Suprapubic skin (tissue), 4 donors: ENCODE measurements around the gene KIF6. TPM values are rescaled to one million over a fixed set of nuclear protein-coding genes. Genes with fewer than 3 reads are reported as not detected.

Source experiments
- DNase-seq, 2 donors: peaks; one replicate each; pipeline ENCODE4 v3.0.0-alpha.2; 2019; ENCODE audit warnings: low spot score in 2 of 2
- H3K27ac ChIP-seq: fragments of 200-600 bp; sonication (generic); one replicate; pipeline ENCODE4 v1.5.1; 2019
- H3K27me3 ChIP-seq: fragments of 200-600 bp; sonication (generic); one replicate; pipeline ENCODE4 v1.5.1; 2019
- H3K36me3 ChIP-seq: fragments of 200-600 bp; sonication (generic); one replicate; pipeline ENCODE4 v1.5.1; 2019
- H3K4me1 ChIP-seq: fragments of 200-600 bp; sonication (generic); one replicate; pipeline ENCODE4 v1.5.1; 2019
- H3K4me3 ChIP-seq: fragments of 200-600 bp; sonication (generic); one replicate; pipeline ENCODE4 v1.5.1; 2019; ENCODE audit warnings: mild to moderate bottlenecking
- H3K9me3 ChIP-seq: fragments of 200-600 bp; sonication (generic); one replicate; pipeline ENCODE4 v1.5.1; 2019
- CTCF ChIP-seq, 2 donors: fragments of 200-600 bp in 1 of 2; fragments of 450-650 bp in 1 of 2; sonication (generic) in 1 of 2; IDR thresholded peaks; one replicate each; pipeline ENCODE4 v1.5.1; 2016 to 2019; ENCODE audit warnings: antibody characterized with exemption in 2 of 2, mild to moderate bottlenecking in 1 of 2, moderate library complexity in 1 of 2
- EP300 ChIP-seq: sonication (generic); formaldehyde crosslinking; IDR thresholded peaks from one replicate; pipeline ENCODE4 v1.6.1; 2017; ENCODE audit warnings: antibody characterized with exemption
- POLR2A ChIP-seq, 2 donors: fragments of 450-650 bp; IDR thresholded peaks; one replicate each; pipeline ENCODE4 v1.6.1; 2017; ENCODE audit warnings: antibody characterized with exemption in 2 of 2, mild to moderate bottlenecking in 2 of 2, moderate library complexity in 2 of 2
- POLR2AphosphoS5 ChIP-seq, 3 donors: sonication (generic); formaldehyde crosslinking; IDR thresholded peaks; one replicate each; pipeline ENCODE4 v1.6.1; 2017; ENCODE audit warnings: antibody characterized with exemption in 3 of 3
- WGBS: methylation state at CpG from one replicate; pipeline ENCODE4 v1.1.5; 2018; 5-methylcytosine and 5-hydroxymethylcytosine counted together
- total RNA-seq, 4 donors: library from RNA; depleted of rRNA; stranded (reverse); fragments of >200 nt; gene quantifications; one replicate each; pipeline ENCODE4 v1.1.0, GENCODE V29; 2016

Gene KIF6
- total RNA-seq, 4 donors from 2014 or later: 0.18 to 1.1 TPM; not detected in 2

DNA sequence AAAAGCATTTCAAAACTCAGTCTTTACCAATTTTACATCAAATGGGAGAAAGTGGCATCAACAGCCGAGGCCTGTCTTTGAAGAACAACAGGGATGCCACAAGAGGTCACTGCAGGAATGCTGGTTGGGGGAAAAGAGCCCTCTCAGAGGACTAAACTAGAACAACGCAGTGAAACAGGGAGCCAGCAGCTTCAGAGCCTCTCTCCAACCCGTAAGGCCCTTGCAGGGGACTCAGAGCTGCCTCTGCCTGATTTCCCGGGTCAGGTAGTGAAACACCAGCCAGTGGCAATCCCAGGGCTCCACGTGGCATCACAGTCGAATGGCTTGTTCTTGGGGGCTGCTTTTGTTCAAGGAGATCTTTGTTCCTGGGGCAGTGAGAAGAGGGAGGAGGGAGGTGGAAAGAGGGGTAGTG is 347.7 kb downstream of the KIF6 start:
- Histone ChIP-seq H3K27me3 (no peaks in the 10 kb centered on the region), H3K27ac (no peak overlapping the region), H3K36me3 (no peaks in the 10 kb centered on the region), H3K4me1 (peaks cover 5% of the 10 kb centered on the region), H3K9me3 (no peaks in the 10 kb centered on the region), H3K4me3 (no peak overlapping the region)
- 11% methylated on average over 5 of the region's 6 CpGs for WGBS
- DNase-seq: peak in 1 of 2 donors; percentile 76
- no peak for TF ChIP-seq POLR2A (IDR thresholded peaks at IDR 0.05)
- TF ChIP-seq POLR2AphosphoS5 (IDR thresholded peaks at IDR 0.05): no peak
- TF ChIP-seq CTCF (IDR thresholded peaks at IDR 0.05): peak; percentile 37 to 57

- Histone ChIP-seq H3K9me3 (no peaks in the 10 kb centered on the region), H3K4me3 (no peak overlapping the region), H3K27ac (no peak overlapping the region), H3K4me1 (peaks cover 5% of the 10 kb centered on the region), H3K36me3 (no peaks in the 10 kb centered on the region), H3K27me3 (no peaks in the 10 kb centered on the region)
- no peak for DNase-seq
- TF ChIP-seq POLR2AphosphoS5 (IDR thresholded peaks at IDR 0.05) (no peak), CTCF (IDR thresholded peaks at IDR 0.05) (no peak), EP300 (no peak), POLR2A (IDR thresholded peaks at IDR 0.05) (no peak)
- WGBS: 73% methylated on average over 3 of the region's 3 CpGs
Observed at GRCh38 chr6:39375405-39375804, 349.8 kb downstream of the KIF6 start.

GRCh38 chr6:39370390-39370789 is 354.8 kb downstream of the KIF6 start:
- H3K4me1 ChIP-seq: no peaks in the 10 kb centered on the region
- no peaks in the 10 kb centered on the region for H3K27me3 ChIP-seq
- no peak overlapping the region for H3K4me3 ChIP-seq
- WGBS: 65% methylated on average over 3 of the region's 3 CpGs
- no peaks in the 10 kb centered on the region for H3K36me3 ChIP-seq
- H3K9me3 ChIP-seq: no peaks in the 10 kb centered on the region
- no peak for TF ChIP-seq CTCF (IDR thresholded peaks at IDR 0.05)
- TF ChIP-seq EP300: no peak
- no peak for TF ChIP-seq POLR2A (IDR thresholded peaks at IDR 0.05)
- TF ChIP-seq POLR2AphosphoS5 (IDR thresholded peaks at IDR 0.05): no peak
- DNase-seq: peak in 1 of 2 donors; percentile 37
- no peak overlapping the region for H3K27ac ChIP-seq

GRCh38 chr6:39369987-39370386 is 355.2 kb downstream of the KIF6 start:
- Histone ChIP-seq H3K27me3 (no peaks in the 10 kb centered on the region), H3K4me3 (no peak overlapping the region), H3K4me1 (no peaks in the 10 kb centered on the region), H3K27ac (no peak overlapping the region), H3K9me3 (no peaks in the 10 kb centered on the region), H3K36me3 (no peaks in the 10 kb centered on the region)
- TF ChIP-seq POLR2AphosphoS5 (IDR thresholded peaks at IDR 0.05) (no peak), POLR2A (IDR thresholded peaks at IDR 0.05) (no peak), EP300 (no peak), CTCF (IDR thresholded peaks at IDR 0.05) (no peak)
- WGBS: 67% methylated on average over 1 of the region's 1 CpG
- DNase-seq: peak in 1 of 2 donors; percentile 20

DNA sequence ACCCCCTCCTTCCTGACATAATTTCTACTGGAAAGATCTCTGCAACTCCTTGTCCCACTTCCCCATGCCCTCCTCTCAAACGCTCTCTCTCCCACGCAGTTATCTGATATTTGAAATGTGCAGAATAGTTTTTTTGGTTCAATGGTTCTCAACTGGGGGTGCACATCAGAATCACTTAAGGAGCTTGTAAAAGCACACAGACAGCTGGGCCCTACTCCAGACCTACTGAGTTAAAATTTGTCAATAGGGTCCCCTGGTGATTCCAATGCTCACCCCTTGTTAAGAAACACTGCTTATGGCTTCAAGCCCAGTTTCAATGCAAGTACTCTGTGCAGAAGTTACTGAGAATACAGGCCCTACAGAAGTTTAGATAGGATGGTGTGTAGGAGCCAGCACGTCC is 357.5 kb downstream of the KIF6 start:
- H3K4me3 ChIP-seq: no peak overlapping the region
- 91% methylated on average over 3 of the region's 3 CpGs for WGBS
- no peaks in the 10 kb centered on the region for H3K4me1 ChIP-seq
- no peaks in the 10 kb centered on the region for H3K9me3 ChIP-seq
- H3K36me3 ChIP-seq: no peaks in the 10 kb centered on the region
- H3K27me3 ChIP-seq: no peaks in the 10 kb centered on the region
- DNase-seq: no peak
- H3K27ac ChIP-seq: no peak overlapping the region
- TF ChIP-seq POLR2AphosphoS5 (IDR thresholded peaks at IDR 0.05) (no peak), EP300 (no peak), CTCF (IDR thresholded peaks at IDR 0.05) (no peak), POLR2A (IDR thresholded peaks at IDR 0.05) (no peak)
